Lower lobe of right lung (tissue), 2 donors: ENCODE measurements around the gene KRTAP4-3. TPM values are rescaled to one million over a fixed set of nuclear protein-coding genes. Genes with fewer than 3 reads are reported as not detected.

ENCODE experiments used
- ATAC-seq, 2 donors: fragments of 200-7000 bp; cut with Tn5 transposase; one replicate each; pipeline ENCODE4 v1.9.1; 2020 to 2022; ENCODE audit warnings: mild to moderate bottlenecking in 2 of 2, moderate library complexity in 2 of 2
- DNase-seq: peaks from one replicate; pipeline ENCODE4 v3.0.0-alpha.2; 2020
- H3K27ac ChIP-seq: fragments of 200-600 bp; one replicate; pipeline ENCODE4 v1.8.0; 2022
- H3K27me3 ChIP-seq: fragments of 200-600 bp; one replicate; pipeline ENCODE4 v1.8.0; 2022; ENCODE audit warnings: low read depth
- H3K36me3 ChIP-seq: fragments of 200-600 bp; one replicate; pipeline ENCODE4 v1.8.0; 2022; ENCODE audit warnings: mild to moderate bottlenecking
- H3K4me1 ChIP-seq: fragments of 200-600 bp; one replicate; pipeline ENCODE4 v1.8.0; 2022
- H3K4me3 ChIP-seq: fragments of 200-600 bp; one replicate; pipeline ENCODE4 v1.8.0; 2022; ENCODE audit warnings: mild to moderate bottlenecking
- H3K9me3 ChIP-seq: fragments of 200-600 bp; one replicate; pipeline ENCODE4 v1.8.0; 2022
- CTCF ChIP-seq: fragments of 200-600 bp; IDR thresholded peaks from one replicate; pipeline ENCODE4 v1.8.0; 2022; ENCODE audit warnings: antibody characterized with exemption, mild to moderate bottlenecking
- intact Hi-C: fragments of 100-400 bp; cut with DNase I; formaldehyde crosslinking; loops from one replicate; pipeline ENCODE4 v1.11.0; 2022
- long read RNA-seq: library from polyadenylated mRNA; unstranded; transcript quantifications from one replicate; pipeline ENCODE4 v2.0.0, GENCODE V29; 2021
- total RNA-seq: library from RNA; stranded (reverse); fragmentation: NEBNext Ultra II Directional; extraction: Animal tissue kit (Norgen Biotek cat#: 25700); gene quantifications from one replicate; pipeline ENCODE4 v1.2.1, GENCODE V29; 2021
- donor health status: DM: no; HTN: yes; CAD: no; lungs with severe emphysema.

The KRTAP4-3 gene
- total RNA-seq = not detected
- long read RNA-seq = 0 reads

- Histone ChIP-seq H3K9me3 (no peaks in the 10 kb centered on the region), H3K27ac (no peak within 1 kb of the TSS), H3K27me3 (peaks cover 3% of the 10 kb centered on the region), H3K4me1 (no peaks in the 10 kb centered on the region), H3K4me3 (no peak within 1 kb of the TSS), H3K36me3 (no peaks in the 10 kb centered on the region)
- no peak for TF ChIP-seq CTCF
- no peak for ATAC-seq
- intact Hi-C loops = no loop called here
- DNase-seq = no peak
Measured at GRCh38 chr17:41168121-41168520, at the start of gene KRTAP4-3. Gene KRTAP4-3 (minus strand): TSS chr17:41168221. CDS start chr17:41168172, 49 bp downstream.

DNA sequence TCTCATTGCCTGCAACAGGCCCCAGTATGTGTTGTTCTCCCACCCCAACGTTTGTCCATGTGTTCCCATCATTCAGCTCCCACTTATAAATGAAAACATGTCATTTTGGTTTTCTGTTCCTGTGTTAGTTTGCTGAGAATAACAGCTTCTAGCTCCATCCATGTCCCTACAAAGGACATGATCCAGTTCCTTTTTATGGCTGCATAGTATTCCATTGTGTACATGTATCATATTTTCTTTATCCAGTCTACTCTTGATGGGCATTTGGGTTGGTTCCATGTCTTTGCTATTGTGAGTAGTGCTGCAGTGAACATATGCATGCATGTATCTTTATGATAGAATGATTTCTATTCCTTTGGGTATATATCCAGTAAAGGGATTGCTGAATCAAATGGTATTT, 47.7 kb upstream of the KRTAP4-3 start:
- no peaks in the 10 kb centered on the region for H3K36me3 ChIP-seq
- no peak for ATAC-seq
- intact Hi-C loops = no loop called here
- H3K9me3 ChIP-seq = no peaks in the 10 kb centered on the region
- H3K27me3 ChIP-seq = peaks cover 6% of the 10 kb centered on the region
- H3K27ac ChIP-seq = no peak overlapping the region
- DNase-seq = no peak
- H3K4me3 ChIP-seq = no peak overlapping the region
- no peak for TF ChIP-seq CTCF
- no peaks in the 10 kb centered on the region for H3K4me1 ChIP-seq

DNA sequence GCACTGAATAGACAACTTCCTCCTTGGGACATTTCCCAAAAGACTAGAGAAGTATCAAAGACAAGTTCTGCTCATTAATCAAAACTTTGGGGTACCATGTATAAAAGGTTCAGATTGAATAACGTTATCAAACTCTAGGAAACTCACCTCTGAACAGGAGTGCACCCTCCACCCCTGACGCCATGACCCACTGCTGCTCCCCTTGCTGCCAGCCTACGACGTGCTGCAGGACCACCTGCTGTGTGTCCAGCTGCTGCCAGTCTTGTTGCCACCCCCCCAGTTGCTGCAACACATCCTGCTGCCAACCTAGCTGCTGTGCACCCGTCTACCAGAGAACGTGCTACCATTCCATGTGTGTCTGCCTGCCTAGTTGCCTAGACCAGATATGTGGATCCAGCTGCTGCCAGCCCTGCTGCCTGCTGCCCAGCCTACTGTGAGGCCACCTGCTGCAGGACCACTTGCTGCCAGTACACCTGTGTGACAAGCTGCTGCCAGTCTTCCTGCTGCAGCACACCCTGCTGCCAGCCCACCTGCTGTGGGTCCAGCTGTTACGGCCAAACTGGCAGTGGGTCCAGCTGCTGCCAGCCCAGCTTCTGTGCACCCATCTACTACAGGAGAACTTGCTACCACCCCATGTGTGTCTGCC, 44.6 kb upstream of the KRTAP4-3 start:
- H3K36me3 ChIP-seq = no peaks in the 10 kb centered on the region
- intact Hi-C loops = no loop called here
- no peak overlapping the region for H3K27ac ChIP-seq
- DNase-seq (no peak), ATAC-seq (no peak)
- peaks cover 6% of the 10 kb centered on the region for H3K27me3 ChIP-seq
- no peak overlapping the region for H3K4me3 ChIP-seq
- TF ChIP-seq CTCF = no peak
- H3K4me1 ChIP-seq = no peaks in the 10 kb centered on the region
- H3K9me3 ChIP-seq = no peaks in the 10 kb centered on the region

- TF ChIP-seq CTCF = no peak
- peaks cover 6% of the 10 kb centered on the region for H3K27me3 ChIP-seq
- H3K9me3 ChIP-seq = no peaks in the 10 kb centered on the region
- no peak overlapping the region for H3K27ac ChIP-seq
- no peaks in the 10 kb centered on the region for H3K36me3 ChIP-seq
- DNase-seq (no peak), ATAC-seq (no peak)
- intact Hi-C loops = no loop called here
- H3K4me1 ChIP-seq = no peaks in the 10 kb centered on the region
- H3K4me3 ChIP-seq = no peak overlapping the region
Measured at GRCh38 chr17:41211845-41212466, 43.9 kb upstream of the KRTAP4-3 start.

DNA sequence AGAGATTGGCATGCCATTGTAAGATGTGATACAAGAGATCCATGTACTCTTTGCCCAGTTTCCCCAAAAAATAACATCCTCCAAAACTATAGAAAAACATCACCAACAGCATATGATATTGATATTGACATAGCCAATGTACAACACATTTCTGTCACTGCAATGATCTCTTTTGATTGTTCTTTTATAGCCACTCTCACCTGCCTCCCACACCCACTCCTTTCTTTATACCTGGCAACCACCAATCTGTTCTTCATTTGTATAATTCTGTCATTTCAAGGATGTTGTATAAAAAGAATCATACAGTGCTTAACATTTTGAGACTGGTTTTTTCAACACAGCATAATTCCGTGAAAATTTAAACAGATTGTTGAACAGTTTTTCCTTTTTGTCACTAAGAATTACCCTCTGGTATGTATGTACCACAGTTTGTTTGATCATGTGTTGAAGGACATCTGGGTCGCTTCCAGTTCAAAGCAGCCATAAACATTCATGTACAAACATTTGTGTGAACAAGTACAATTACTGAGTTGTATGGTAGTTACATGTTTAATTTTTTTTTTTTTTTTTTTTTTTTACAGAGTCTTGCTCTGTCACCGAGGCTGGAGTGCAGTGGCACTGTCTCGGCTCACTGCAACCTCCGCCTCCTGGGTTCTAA, 31.5 kb upstream of the KRTAP4-3 start:
- no peaks in the 10 kb centered on the region for H3K27me3 ChIP-seq
- no peak for ATAC-seq
- no peaks in the 10 kb centered on the region for H3K9me3 ChIP-seq
- intact Hi-C loops = no loop called here
- no peak overlapping the region for H3K4me3 ChIP-seq
- DNase-seq = no peak
- no peak for TF ChIP-seq CTCF
- H3K4me1 ChIP-seq = no peaks in the 10 kb centered on the region
- H3K36me3 ChIP-seq = no peaks in the 10 kb centered on the region
- no peak overlapping the region for H3K27ac ChIP-seq
